ENCODE data around the gene CCDC33. TPM values are rescaled to one million over a fixed set of nuclear protein-coding genes. Genes with fewer than 3 reads are reported as not detected.

Gene CCDC33
- total RNA-seq, 1 experiment from 2014 or later = 10.6 TPM

DNA sequence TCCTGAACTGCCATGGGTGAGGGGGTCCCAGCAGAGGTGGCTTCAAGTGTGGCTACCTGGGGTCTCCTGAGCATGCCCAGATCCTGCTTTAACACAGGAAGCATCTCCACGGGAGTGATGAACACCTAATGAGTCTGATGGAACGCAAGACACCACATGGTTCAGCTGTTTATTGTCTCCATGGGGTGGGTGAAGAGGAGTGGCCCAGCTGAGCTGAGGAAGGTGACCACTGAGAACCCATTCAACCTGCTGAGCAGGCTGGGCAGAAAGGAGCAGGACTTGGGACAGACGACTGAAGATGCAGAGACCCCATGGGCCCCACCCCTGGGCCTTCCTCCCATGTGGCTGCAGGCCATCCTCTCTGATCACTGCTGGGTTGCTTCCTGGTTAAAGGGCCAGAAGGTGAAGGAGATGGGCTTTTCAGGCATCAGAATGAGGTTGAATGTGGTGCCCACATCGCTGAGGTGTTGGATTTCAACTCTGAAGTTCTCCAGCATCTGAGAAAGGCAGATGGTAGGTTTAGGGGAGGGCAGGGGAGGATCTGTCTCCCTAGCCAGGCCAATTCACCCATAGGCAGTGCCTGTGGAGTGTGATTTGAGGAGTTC lies 101.6 kb downstream of the CCDC33 start:
- Mint-ChIP-seq H3K36me3 (no peaks in the 10 kb centered on the region), H3K4me1 (no peaks in the 10 kb centered on the region), H3K9me3 (no peaks in the 10 kb centered on the region), H3K4me3 (no peak overlapping the region), H3K27me3 (ENCODE audit: low read depth) (peaks cover 3% of the 10 kb centered on the region), H3K27ac (no peak overlapping the region)
- ATAC-seq = no peak
- ChIA-PET POLR2A (no interaction called here), CTCF (interaction anchor here (2.1 kb wide), 1 partner anchor 17 kb away, joined by 6 read pairs; no protein-coding TSS in a partner anchor)
- no peak for DNase-seq (ENCODE audit: low spot score)
- TF ChIP-seq ZNF396 (CRISPR knock-in tag; IDR thresholded peaks at IDR 0.05; ENCODE audit: borderline replicate concordance) (no peak), CTCF (IDR thresholded peaks at IDR 0.05) (no peak), NFATC4 (CRISPR knock-in tag; IDR thresholded peaks at IDR 0.05) (no peak), ZMAT4 (CRISPR knock-in tag; IDR thresholded peaks at IDR 0.05) (no peak), SMAD4 (CRISPR knock-in tag; IDR thresholded peaks at IDR 0.05) (no peak), CBFB (CRISPR knock-in tag; IDR thresholded peaks at IDR 0.05; ENCODE audit: low read depth) (no peak), ZNF219 (CRISPR knock-in tag; IDR thresholded peaks at IDR 0.05; ENCODE audit: borderline replicate concordance) (no peak), SP1 (CRISPR knock-in tag; conservative IDR thresholded peaks at IDR 0.05) (no peak), ZNF263 (CRISPR knock-in tag; IDR thresholded peaks at IDR 0.05; ENCODE audit: low read depth) (no peak), NR2C2 (CRISPR knock-in tag; IDR thresholded peaks at IDR 0.05) (no peak), USF1 (CRISPR knock-in tag; IDR thresholded peaks at IDR 0.05) (no peak), ATF6 (CRISPR knock-in tag; IDR thresholded peaks at IDR 0.05) (no peak), ZNF317 (CRISPR knock-in tag; IDR thresholded peaks at IDR 0.05; ENCODE audit: borderline replicate concordance, low read depth) (no peak), SOX15 (CRISPR knock-in tag; IDR thresholded peaks at IDR 0.05) (no peak), MXD4 (CRISPR knock-in tag; IDR thresholded peaks at IDR 0.05; ENCODE audit: borderline replicate concordance) (no peak), TEAD1 (CRISPR knock-in tag; IDR thresholded peaks at IDR 0.05) (no peak), PREB (CRISPR knock-in tag; IDR thresholded peaks at IDR 0.05; ENCODE audit: borderline replicate concordance) (no peak), NR3C1 (CRISPR knock-in tag; conservative IDR thresholded peaks at IDR 0.05; ENCODE audit: low read depth) (no peak), GTF2I (CRISPR knock-in tag; conservative IDR thresholded peaks at IDR 0.05) (no peak)
- TF ChIP-seq, protein P1, sequence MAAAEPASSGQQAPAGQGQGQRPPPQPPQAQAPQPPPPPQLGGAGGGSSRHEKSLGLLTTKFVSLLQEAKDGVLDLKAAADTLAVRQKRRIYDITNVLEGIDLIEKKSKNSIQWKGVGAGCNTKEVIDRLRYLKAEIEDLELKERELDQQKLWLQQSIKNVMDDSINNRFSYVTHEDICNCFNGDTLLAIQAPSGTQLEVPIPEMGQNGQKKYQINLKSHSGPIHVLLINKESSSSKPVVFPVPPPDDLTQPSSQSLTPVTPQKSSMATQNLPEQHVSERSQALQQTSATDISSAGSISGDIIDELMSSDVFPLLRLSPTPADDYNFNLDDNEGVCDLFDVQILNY (CRISPR knock-in tag; IDR thresholded peaks at IDR 0.05) = no peak

Data from WTC11 (cell line).